KOPT-K1 (cell line): ENCODE data around the gene RTN4IP1.
"Not testable (repeated sequence)": the region's sequence is repeated elsewhere in the genome, so short reads cannot be mapped to it uniquely, and the experiment has no call there.

Experiments used
- H3K27ac ChIP-seq: fragments of 200-600 bp; sonication (generic); 2 replicates; pipeline ENCODE4 v1.5.1; 2016; ENCODE audit warnings: antibody characterized with exemption, mild to moderate bottlenecking, low read depth, low read length; ENCODE audit not compliant: poor library complexity, severe bottlenecking
- H3K36me3 ChIP-seq: fragments of 200-600 bp; sonication (generic); 2 replicates; pipeline ENCODE4 v1.5.1; 2017; ENCODE audit warnings: antibody characterized with exemption, mild to moderate bottlenecking, low read length, moderate library complexity; ENCODE audit not compliant: insufficient read depth
- H3K9me3 ChIP-seq: fragments of 200-600 bp; sonication (generic); 2 replicates; pipeline ENCODE4 v1.5.1; 2017; ENCODE audit warnings: antibody characterized with exemption, low read length, mild to moderate bottlenecking; ENCODE audit not compliant: insufficient read depth, poor library complexity, severe bottlenecking

Gene RTN4IP1

DNA sequence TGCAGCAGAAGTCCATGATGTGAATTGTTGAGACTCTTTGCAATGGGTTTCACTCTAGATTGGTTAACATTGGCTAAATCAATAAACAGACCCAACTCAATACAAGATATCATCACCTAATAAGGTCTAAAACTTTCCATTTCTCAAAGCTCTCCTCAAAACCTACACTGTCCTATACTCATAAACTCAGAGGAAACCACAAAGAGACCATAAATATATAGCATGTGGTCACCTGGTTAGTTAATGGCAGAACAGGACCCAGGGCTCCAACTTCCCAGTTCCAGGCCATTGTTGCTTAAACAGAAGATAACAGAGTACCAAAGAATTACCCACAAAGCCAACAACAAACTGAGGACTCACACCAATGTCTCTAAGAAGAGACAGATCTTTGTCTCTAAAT lies 12.0 kb downstream of the RTN4IP1 start:
- H3K9me3 ChIP-seq, result peaks cover under 1% of the 10 kb centered on the region
- 0 out of 2 replicates have a peak, but pooled peaks cover 3% of the 10 kb centered on the region for H3K36me3 ChIP-seq
- no peak overlapping the region for H3K27ac ChIP-seq

DNA sequence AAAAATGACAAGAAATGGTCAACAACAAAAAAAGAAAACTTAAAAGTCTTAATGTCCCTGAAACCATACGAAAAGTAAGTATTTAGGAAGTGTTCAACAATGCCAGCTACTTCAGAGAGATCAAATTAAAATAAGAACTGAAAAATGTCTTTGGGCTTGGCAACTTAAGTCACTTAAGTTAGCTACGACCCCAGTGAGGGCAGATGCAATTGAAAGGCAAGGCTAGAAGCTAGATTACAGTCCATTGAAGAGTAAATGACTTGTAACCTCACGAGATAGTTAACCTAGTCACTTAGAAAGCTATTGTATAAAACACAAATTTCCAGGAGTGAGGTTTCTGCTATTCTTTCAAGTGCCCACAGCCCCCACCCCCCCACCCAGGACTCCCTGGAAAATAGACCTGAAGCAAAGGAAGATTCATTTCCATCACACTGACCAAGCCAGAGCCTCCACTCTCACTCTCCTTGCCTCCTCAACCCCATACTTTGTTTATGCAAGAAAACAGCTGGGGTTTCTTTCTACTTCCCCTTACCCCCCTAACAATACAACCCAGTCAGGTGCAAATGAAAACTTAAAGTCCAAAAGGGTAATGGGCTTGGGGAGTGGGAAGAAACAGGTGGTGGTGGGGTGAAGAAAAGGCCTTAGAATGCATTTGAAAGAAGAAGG lies 14.6 kb downstream of the RTN4IP1 start:
- Histone ChIP-seq H3K27ac (no peak overlapping the region), H3K36me3 (no peaks in the 10 kb centered on the region), H3K9me3 (no peaks in the 10 kb centered on the region)

DNA sequence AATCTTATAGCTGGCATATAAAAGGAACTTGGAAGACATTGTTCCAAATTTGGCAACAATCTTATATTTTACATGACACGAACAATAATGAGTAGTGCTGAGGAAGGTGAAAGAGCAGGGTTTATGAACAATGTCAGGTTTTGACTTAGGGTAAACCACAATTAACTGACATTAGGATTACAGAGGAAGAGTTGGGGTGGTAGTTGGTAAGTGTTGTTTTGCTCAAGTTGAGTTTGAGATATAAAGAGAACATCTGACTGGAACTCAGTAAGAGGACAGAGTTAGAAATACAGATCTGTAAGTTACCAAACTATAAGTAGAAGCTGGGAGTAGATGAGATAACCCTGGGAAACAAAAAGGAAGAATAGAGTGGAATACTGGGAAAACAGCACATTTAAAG lies 15.1 kb downstream of the RTN4IP1 start:
- Histone ChIP-seq H3K9me3 (no peaks in the 10 kb centered on the region), H3K36me3 (no peaks in the 10 kb centered on the region), H3K27ac (no peak overlapping the region)

DNA sequence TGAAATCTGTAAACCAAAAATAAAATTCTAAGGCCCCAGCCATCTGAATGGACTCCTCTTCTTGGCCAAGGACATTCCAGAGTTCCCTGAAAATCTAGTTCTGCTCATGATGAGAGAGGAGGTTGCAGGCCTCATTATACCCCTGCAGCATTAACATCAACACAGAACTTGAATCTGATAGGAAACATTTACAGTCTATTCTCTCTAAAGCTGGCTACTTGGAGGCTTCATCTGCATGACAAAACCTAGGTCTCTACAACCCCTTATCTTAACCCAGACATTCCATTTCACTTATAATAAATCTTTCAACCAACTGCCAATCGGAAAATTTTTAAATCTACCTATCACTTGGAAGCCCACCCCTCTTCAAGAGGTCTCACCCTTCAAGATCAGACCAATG lies 15.7 kb downstream of the RTN4IP1 start:
- Histone ChIP-seq H3K36me3 (no peaks in the 10 kb centered on the region), H3K27ac (no peak overlapping the region)

DNA sequence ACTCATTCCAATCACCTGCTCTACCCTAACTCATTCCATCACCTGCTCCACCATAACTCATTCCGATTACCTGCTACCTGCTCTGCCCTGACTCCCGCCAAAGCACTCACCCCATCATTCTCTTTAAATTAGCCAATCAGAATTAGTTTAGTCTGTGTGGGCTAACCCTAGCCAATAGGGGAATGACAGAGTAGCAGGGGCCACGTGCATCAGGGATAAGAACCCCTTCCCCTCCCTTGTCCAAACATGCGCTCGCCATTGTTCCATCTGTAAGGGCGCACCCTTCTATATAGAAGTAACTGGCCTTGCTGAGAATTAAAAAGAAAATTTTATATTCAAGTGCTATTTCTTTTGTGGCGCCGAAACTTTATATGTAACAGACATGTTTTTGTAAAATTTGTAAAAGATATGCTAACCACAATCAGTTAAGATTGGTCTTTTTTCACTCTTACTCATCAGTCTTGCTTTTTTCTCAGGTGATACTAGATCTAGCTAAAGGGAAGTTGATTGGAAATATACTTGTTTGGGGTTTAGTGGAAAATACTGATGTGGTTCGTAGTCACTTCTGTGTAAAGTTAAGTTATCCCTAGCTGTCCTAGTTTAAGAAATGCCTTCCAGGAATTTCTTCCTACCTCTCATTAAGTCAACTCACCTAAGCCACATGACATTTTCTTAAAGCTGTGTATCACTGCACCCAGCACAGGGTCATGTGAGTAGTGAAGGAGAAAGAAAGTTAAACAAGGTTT lies 16.5 kb downstream of the RTN4IP1 start:
- H3K9me3 ChIP-seq, result no peaks in the 10 kb centered on the region
- no peaks in the 10 kb centered on the region for H3K36me3 ChIP-seq
- H3K27ac ChIP-seq, result no peak overlapping the region

More for the DNA sequence above, 15.7 kb downstream of the RTN4IP1 start:
- no peaks in the 10 kb centered on the region for H3K9me3 ChIP-seq

DNA sequence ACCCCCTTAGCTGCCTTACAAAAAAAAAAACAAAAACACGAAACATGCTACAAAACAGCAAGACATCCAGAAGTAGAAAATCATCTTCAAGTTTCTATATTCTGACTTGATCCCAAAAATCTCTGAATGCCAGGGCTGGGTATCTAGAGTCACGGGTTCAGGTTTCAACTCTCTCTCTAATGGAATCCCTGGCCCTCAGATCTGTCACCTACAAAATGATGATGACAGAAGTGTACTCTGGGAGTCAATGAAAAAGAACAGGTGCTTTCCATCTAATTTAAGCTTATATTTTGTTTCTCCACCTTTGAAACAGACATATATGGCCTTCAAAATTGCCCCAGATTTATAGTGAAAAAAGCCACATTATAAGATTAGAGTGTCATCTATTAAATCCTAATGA lies 18.3 kb downstream of the RTN4IP1 start:
- Histone ChIP-seq H3K9me3 (no peaks in the 10 kb centered on the region), H3K36me3 (no peaks in the 10 kb centered on the region)

DNA sequence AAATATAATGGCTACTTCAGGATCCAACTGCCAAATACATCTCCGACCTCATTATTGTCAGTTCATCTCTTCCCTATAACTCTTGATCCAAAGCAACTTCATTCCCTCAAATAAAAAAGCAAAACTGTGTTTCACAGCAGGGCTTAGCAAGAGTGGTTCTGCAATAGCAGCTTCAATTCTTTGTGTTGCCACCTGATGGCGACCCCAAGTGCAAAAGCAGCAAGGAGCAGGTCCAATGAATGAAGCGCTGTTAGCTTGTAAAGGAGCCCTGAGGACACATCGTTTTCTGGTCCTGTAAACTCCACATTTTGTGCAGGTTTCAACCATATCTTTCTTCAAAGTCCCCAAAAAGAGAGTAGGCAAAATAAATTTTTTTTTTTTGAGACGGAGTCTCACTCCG lies 19.6 kb downstream of the RTN4IP1 start:
- Histone ChIP-seq H3K9me3 (no peaks in the 10 kb centered on the region), H3K27ac (no peak overlapping the region), H3K36me3 (no peaks in the 10 kb centered on the region)

More for the DNA sequence above, 18.3 kb downstream of the RTN4IP1 start:
- no peak overlapping the region for H3K27ac ChIP-seq

DNA sequence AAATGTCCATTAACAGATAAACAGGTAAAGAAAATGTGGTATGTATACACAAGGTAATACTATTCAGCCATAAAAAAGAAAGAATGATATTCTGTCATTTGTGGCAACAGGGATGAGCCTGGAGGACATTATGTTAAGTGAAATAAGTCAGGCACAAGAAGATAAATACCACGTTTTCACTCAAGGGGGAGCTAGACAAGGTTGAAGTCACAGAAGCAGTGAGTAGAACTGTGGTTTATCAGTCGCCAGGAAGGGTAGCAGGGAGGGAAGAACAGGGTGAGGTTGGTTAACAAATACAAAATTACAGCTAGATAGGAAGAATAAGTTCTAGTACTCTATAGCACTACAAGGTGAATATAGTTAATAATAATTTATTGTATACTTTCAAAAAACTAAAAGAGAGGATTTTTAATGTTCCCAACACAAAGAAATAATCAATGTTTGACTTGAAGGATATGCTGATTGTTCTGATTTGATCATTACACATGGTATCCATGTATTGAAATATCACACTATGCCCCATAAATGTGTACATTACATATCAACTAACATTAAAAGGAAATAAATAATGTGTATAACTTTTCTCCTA lies 21.1 kb downstream of the RTN4IP1 start:
- no peak overlapping the region for H3K27ac ChIP-seq
- H3K9me3 ChIP-seq, result no peaks in the 10 kb centered on the region
- no peaks in the 10 kb centered on the region for H3K36me3 ChIP-seq

DNA sequence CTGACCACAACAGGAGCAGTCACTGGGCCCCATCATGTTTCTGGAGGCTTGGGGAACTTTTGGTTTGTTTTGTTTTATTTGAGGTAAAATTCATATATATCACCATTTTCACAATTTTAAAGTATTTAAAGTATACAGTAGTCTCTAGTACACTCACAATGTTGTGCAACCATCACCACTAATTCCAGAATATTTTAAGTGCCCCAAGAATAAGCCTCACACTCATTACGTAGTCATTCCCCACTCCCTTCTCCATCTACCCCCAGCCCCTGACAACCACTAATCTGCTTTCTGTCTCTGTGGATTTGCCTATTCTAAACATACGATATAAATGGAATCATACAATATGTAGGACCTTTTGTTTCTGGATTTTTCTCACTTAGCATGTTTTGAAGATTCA lies 29.0 kb downstream of the RTN4IP1 start:
- no peaks in the 10 kb centered on the region for H3K9me3 ChIP-seq
- H3K36me3 ChIP-seq, result no peaks in the 10 kb centered on the region

DNA sequence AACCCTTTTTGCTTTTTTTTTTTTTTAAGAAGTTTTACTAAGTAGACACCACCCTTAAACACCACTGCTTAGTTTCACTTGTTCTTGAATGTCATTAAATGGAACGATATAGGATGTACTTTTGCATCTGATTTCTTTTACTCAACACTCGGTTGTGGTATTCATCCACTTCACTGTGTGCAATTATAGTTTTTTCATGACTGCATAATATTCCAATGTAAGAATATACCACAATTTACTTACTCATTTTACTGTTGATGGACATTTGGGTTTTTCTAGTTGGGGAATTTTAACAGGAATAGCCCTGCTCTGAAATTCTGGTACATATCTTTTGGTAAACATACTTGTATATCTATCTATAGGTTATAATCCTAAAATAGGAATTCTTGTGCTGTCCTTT lies 29.9 kb downstream of the RTN4IP1 start:
- Histone ChIP-seq H3K36me3 (no peaks in the 10 kb centered on the region), H3K9me3 (no peaks in the 10 kb centered on the region), H3K27ac (no peak overlapping the region)

More for the DNA sequence above, 29.0 kb downstream of the RTN4IP1 start:
- H3K27ac ChIP-seq, result no peak overlapping the region

DNA sequence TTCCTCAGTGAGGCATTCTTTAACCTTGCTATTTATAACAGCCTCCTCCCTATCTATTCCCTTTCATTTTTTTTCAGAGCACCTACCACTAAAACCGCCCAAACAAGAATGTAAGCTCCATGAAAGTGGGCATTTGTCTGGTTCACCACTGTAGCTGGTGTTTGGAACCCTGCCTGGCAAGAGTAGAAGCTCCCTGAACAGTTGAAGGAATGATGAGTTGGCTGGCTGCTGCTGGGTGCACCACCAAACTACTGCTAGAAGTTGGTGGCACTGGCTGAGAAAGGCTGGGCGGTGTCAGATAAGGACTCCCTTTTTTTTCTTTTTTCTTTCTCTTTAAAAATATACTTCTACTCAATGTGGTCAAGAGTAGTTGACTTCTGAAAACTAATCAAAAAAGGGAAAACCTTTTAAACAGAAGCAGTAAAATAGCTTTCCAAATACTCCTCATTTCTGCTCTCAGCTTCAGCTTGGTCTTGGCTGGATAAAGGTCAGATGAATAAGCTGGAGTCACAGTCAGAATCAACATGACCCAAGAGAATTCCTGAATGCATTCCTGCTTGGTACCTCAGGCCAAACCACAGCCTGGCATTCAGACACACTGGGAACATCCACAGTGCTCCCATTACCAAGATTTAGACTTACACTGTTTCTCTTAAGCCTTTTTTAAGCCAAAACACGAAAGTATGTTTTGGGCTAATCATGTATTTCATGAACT lies 38.0 kb downstream of the RTN4IP1 start:
- Histone ChIP-seq H3K36me3 (peaks cover 9% of the 10 kb centered on the region; the same call in 1 of the 2 replicates), H3K27ac (no peak overlapping the region), H3K9me3 (no peaks in the 10 kb centered on the region)

DNA sequence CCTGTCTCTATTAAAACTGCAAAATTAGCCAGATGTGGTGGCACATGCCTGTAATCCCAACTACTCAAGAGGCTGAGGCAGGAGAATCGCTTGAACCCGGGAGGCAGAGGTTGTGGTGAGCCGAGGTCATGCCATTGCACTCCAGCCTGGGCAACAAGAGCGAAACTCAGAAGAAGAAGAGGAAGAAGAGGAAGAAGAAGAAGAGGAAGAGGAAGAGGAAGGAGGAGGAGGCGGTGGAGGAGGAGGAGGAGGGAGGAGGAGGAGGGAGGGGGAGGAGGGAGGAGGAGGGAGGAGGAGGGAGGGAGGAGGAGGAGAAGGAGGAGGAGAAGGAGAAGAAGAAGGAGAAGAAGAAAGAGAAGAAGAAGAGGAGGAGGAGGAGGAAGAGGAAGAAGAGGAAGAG lies 40.4 kb downstream of the RTN4IP1 start:
- not testable (repeated sequence) for H3K36me3 ChIP-seq, H3K9me3 ChIP-seq, H3K27ac ChIP-seq

DNA sequence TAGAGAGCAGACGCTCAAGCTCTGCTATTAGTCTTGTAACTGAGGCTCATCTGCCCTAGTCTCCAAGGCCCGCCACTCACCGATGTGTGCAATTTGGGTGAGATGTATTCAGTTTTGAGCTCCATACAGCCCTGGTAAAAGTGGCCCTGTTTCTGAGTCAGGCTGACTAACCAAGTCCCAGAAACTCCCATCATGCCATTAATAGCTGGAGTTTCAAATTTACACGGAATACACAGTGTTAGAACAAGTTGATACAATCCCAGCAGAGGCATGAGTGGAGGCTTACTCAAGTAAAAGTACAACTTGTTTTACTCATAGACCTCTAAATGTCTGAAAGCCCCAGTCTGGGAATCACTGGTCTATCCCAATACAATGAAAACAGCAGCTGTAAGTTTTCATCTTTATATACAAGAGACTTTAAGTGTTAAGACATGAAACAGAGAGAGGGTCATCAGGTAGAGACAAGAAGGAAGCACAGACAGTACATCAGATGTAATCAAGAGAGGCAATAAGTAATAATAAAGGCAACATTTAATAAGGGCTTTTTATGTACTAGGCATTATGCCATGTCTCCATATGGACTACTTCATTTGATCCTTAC lies 42.4 kb downstream of the RTN4IP1 start:
- no peaks in the 10 kb centered on the region for H3K9me3 ChIP-seq
- H3K27ac ChIP-seq, result no peak overlapping the region
- H3K36me3 ChIP-seq, result peaks cover 17% of the 10 kb centered on the region

DNA sequence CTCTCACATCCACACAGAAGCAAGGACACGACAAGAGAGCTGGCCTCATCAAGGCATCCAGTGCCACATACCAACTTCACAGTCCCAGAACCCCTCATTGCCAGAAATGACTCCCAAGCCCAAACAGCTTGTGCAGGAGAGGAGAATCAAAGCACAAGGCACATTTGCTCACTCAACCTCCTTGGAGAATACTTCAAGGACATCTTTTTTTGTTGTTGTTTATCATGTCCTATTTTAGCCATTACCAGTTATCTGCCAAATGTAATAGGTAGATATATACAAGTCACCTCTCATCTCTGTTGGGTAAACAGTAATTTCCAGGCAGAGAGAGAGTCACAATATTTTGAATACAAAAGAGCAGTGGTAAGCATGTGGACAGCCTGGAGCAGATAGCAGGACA lies 47.8 kb downstream of the RTN4IP1 start:
- Histone ChIP-seq H3K9me3 (no peaks in the 10 kb centered on the region), H3K36me3 (peaks cover 8% of the 10 kb centered on the region), H3K27ac (no peak overlapping the region)

DNA sequence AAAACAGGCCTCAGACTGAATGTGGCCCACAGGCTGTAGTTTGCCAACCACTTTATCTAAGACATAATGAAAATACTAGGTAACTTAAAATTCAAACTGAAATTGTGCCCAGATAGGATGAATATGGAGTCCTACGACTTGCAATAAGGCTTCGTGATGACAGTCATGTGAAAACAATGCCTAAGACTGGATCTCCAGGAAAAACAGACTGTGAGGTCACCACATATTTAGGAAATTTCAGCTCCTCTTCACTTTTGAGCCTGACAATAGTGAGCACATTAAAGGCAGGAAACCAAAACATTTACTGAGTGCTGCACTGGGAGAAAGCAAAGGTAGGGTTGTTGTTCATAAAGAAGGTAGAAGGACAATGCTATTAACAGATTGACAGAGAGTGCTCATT lies 50.0 kb downstream of the RTN4IP1 start:
- Histone ChIP-seq H3K27ac (no peak overlapping the region), H3K9me3 (no peaks in the 10 kb centered on the region), H3K36me3 (peaks cover 8% of the 10 kb centered on the region)
